Activated CD4-positive, alpha-beta T cell treated with anti-CD3 and anti-CD28 coated beads for 24 hours (primary cell): ENCODE data around the gene CYB5A.
"Not testable (repeated sequence)": the region's sequence is repeated elsewhere in the genome, so short reads cannot be mapped to it uniquely, and the experiment has no call there.

Experiments used
- DNase-seq, 2 donors: peaks; one replicate each; pipeline ENCODE4 v3.0.0-alpha.2; 2020; ENCODE audit warnings: low read depth in 2 of 2

Gene CYB5A

DNA sequence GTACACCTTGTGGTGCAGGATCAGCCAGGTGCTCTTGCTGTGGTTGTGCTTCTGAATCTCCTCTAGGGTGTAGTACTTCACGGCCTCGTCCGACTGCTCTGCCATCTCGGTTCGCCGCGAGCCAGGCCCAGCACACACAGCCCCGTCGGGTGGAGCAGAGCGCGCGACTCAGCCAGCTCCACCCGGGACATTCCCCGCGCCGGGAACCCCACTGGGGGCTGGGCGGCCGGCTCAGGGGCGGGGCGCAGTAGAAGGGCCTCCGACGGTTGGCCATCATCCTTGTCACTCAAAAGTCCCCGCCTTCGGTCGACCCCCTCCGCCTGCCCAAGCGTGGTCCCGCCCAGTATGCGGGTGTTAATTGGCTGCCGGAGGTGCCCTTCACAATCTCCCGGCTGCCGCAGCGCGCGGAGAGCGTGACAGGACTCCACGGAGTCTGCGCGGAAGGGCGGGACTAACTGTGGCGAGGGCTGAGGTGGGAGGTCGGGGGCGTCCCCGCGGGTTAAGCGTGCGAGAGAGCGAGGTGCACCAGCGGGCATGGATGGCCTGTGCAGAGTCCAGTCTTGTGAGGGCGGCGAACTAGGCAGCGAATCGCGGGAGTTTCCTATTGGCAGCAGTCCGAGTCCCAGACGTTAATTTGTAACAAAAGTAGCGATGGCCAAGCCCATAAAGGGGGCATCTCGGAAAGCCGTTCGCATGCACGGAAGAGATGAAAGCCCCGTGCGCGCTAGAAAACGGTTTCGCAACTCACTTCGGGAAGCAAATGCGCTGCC lies at the start of gene CYB5A:
Gene CYB5A (minus strand): TSS at position 193 of the 770 bp plus-strand sequence. CDS start 88 bp downstream, at position 105.
- DNase-seq: peak; percentile 95 to 98

DNA sequence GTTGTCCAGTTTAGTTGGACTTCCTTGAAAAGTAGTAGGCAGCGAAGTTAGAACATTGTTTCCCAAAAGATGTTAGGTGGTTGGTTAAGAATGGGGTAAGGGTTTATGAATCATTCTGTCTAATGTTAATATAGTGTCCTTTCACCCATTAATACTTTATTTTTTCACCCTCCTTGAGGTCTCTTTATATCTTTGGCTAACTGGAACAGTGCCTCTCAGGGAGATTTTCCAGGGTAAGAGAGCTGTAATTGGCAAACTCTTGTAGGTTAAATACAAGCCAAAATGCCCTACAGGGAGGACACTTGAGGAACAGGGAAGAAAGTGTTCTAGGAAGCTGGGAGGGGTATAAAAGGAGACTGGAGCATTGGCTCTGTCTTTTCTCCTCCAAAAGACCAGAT lies 46.1 kb upstream of the CYB5A start:
- no peak for DNase-seq

DNA sequence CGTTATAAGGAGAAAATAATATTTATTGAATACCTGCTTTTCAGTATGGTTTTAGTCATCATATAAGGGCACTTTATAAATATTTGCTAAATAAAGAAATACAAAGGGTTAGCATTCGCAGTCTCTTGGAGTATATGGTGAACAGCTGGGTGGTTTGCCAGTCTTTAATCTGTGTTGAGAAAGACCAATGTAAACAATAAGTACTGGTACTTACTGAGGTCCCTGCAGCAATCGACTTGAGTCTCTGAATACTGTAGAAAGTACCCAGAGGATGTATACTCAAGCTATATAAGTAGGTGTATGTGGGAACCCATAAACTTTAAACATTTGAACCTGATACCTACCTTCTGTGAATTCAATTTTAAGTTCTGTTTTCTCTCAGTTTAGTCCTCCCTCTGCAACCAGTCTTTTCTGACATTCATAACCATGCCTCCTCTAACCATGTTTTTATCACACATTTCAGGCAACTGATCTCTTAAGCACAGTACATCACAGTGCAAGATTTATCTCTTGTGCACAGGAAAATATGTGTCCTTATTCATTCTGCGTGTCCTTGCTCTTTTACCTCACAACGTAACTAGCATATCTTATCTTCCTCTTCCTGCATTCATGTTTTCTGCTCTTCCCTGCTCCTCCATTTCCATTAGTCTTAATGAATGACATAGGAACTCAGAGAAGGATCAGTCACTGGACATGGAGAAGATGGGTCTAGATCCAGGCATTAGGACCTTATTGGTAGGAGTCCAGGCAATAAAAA lies 45.6 kb upstream of the CYB5A start:
- no peak for DNase-seq

- DNase-seq: no peak
Observed at GRCh38 chr18:74336656-74337055, 44.9 kb upstream of the CYB5A start.

DNA sequence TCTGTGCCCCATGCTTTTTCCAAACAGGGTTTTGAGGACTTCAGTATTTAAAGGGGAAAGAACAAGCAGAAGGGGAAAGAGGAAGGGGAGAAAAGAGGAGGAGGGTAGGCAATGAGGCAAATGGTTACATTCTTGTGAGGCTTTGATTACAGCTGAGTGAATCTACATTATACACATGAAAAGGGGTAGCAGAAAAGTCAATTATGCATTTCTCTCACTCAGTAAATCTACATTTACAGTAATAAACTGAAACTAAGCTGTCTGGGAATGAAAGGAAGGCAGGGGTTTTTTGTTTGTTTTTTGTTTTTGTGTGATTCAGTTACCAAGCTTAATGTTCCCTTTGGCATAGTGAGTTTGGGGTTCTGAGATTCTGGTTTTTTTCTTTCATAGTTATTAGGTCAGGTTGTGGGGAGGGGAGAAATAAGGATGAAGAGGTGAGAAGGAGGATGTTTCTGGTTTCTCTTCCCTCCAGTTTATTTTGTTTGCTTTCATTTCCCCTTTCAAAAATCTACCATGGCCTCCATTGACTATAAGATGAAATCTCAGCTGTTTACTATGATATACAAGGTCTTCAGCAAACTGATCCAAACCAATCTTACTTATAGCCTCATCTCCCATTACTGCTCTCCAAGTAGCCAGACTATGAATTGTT lies 42.6 kb upstream of the CYB5A start:
- DNase-seq: no peak

GRCh38 chr18:74333091-74333490 lies 41.3 kb upstream of the CYB5A start:
- DNase-seq: no peak

GRCh38 chr18:74331404-74331803 lies 39.6 kb upstream of the CYB5A start:
- no peak for DNase-seq

DNA sequence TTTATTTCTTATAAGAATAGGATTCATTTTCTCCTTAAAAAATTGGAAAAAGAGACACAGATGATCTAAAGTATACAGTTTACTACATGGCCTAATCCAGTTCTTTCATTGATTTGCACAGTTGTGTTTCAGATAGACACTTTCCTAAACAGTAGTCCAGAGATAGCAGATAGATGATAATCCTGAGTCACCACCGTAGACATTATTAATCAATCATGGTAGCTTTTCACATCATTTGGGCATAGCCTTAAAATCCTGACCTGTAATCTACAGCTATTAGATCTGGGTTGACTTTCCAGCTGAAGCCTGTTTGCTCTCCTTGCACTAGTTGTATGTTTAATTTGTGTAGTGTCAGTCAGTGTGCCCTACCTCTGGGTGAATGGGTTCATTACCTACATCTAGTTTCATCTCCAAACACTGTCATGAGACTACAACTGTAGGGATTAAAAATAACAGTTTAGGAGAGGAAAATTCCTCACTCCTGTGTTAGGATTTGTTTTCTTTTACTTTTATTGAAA lies 38.0 kb upstream of the CYB5A start:
- DNase-seq: no peak

- DNase-seq: no peak
Observed at GRCh38 chr18:74328206-74328605, 36.4 kb upstream of the CYB5A start.

GRCh38 chr18:74326791-74327190 lies 35.0 kb upstream of the CYB5A start:
- not testable (repeated sequence) for DNase-seq

DNA sequence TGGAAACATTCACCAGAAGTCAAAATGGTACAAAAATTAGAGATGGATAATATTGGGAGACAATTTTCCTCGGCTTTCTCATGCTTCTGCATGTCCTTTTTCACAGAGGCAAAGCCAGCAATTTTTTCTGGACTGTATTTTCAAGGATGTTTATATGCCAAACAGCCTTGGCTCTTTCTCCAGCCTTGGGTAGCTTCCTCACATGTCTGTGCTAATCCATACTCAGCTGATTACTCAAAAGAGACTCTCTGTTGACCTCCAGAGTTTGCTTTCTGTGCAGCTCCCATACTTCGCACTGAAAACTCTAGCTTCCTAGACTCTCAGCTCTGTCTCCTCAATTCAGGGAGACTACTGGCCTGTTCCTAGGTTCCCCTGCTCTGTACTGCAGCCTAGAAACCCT lies 34.5 kb upstream of the CYB5A start:
- DNase-seq: no peak

DNA sequence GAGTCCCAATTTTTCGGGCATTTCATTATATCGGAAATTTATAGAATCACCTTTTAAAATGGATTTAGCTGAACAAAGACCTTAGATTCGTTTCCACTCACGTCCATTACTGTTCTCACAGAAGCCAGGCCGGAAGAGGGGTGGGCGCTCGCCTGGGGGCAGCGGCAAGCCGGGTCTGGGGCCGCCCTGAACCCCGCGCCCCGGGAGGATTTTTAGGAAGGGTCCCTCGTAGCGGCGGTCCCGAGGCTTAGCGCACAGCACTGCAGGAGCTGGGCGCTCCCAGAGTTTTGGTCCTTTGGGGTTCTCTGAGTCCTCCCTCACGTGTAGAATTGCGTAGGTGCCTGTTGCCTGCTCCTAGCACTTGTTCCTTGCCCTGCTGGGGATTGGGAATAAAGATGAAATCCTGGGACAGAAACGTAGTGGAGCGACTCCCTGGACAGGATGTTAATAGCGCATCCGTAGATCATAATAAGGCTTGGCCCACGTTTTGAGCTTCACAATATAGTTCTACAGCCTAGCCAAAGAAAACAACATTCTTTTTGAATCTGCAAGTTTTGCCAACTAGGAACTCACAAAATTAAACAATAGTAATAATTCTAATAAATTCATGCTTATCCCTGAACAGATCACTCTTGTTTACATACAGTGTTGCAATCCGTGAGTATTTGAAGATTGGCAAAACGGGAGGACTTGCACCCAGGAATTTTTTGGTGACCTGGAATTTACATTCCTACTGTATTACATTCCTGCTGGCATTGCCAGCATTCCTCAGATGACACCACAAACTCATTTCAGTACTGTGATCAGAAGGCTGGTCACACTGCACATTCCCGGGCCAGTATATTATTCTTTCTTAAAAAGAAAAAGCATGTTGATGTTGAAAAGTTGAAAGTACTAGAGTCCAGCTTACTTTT lies 24.8 kb upstream of the CYB5A start:
- DNase-seq: no peak

- no peak for DNase-seq
Observed at GRCh38 chr18:74315464-74316256, 23.9 kb upstream of the CYB5A start, which contains the start of gene C18orf63. C18orf63 (plus strand) TSS chr18:74315839; CDS start chr18:74317866, 2,027 bp downstream.

GRCh38 chr18:74314759-74315463 lies 23.1 kb upstream of the CYB5A start:
- no peak for DNase-seq

DNA sequence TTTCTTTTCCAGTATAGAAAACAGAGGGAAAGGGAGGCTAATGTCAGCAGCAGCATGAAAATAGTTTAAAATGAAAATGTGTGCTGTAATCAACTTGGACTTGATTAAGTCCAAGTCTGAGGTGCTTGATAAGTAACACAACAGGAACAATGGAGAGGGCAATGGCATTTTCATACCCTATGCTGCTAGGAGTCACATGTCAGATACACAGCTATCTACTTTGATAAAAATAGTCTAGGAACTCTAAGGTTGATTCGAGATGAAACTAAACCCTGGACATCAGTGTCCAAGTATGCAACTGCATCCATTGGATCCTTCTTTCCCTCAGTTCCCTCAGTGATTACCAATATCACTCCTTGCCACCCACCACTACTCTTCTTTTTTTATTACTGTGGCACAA lies 19.2 kb upstream of the CYB5A start:
- no peak for DNase-seq

- DNase-seq: no peak
Observed at GRCh38 chr18:74310411-74310810, 18.6 kb upstream of the CYB5A start.

DNA sequence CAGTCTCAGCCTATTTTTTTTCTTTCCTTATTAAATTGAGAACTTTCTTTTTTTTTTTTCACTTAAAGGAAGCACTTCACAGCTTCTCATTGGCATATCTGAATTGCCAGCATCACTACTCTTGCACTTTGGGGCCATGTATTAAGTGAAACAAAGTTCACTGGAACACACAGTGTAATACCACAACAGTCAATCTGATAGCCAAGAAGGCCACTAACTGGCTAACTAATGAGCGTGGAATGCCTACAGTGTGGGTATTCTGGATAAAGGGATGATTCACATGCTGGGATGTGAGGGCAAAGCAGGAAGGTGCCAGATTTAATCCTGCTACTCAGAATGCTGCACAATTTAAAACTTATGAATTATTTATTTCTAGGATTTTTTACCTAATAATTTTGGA lies 12.2 kb upstream of the CYB5A start:
- DNase-seq: no peak

- DNase-seq: no peak
Observed at GRCh38 chr18:74303306-74303705, 11.5 kb upstream of the CYB5A start.

DNA sequence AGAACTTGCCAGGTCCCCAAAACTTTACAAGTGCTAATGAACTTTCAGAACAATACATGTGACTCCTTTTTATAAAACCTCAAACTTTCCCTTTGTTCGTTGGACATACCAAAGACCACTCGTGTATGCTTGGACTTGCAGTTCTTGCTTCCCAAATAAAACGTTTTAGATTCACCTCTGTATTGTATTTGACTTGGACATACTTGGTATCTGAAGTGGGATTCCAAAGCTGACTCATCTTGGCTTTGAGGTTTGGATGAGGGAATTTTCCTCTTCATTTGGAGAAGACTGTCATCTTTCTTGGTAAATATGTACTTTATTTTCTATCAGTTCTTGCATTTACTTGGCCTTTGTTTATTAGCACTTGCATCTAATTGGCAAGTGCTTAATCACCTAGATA lies 8.0 kb upstream of the CYB5A start:
- DNase-seq: no peak

DNA sequence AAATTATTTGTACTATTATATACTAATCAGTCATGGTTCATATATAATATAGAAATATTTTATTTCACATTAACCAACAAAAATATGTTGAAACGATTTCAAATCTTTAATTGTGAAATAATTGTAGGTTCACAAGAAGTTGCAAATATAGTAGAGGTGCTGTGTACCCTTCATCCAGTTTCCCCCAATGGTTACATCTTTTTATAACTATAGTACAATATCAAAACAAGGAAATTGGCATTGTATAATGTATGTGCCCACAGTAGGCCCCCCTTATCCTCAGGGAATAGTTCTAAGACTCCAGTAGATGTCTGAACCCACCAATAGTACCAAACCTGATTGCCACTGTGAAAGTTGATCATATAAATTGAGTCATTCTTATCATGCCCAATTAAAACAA lies 7.4 kb upstream of the CYB5A start:
- DNase-seq: no peak
